ENCODE results near the gene SGMS1. TPM values are rescaled to one million over a fixed set of nuclear protein-coding genes. Genes with fewer than 3 reads are reported as not detected.
"Not testable (repeated sequence)": the region's sequence is repeated elsewhere in the genome, so short reads cannot be mapped to it uniquely, and the experiment has no call there.

Gene SGMS1
- total RNA-seq = 10 to 100 TPM; 63.2 to 90.9 TPM
- polyA plus RNA-seq (ENCODE audit: insufficient read depth, low read depth, low replicate concordance) = 30.6 TPM
- long read RNA-seq, donor 1, partial matches to known transcripts = 0 of 5 reads
- long read RNA-seq, donor 1, other reads (novel, unspliced or antisense) = 0 of 5 reads
- long read RNA-seq, donor 2, partial matches to known transcripts = 0 of 2 reads
- long read RNA-seq, donor 2, other reads (novel, unspliced or antisense) = 0 of 2 reads

DNA sequence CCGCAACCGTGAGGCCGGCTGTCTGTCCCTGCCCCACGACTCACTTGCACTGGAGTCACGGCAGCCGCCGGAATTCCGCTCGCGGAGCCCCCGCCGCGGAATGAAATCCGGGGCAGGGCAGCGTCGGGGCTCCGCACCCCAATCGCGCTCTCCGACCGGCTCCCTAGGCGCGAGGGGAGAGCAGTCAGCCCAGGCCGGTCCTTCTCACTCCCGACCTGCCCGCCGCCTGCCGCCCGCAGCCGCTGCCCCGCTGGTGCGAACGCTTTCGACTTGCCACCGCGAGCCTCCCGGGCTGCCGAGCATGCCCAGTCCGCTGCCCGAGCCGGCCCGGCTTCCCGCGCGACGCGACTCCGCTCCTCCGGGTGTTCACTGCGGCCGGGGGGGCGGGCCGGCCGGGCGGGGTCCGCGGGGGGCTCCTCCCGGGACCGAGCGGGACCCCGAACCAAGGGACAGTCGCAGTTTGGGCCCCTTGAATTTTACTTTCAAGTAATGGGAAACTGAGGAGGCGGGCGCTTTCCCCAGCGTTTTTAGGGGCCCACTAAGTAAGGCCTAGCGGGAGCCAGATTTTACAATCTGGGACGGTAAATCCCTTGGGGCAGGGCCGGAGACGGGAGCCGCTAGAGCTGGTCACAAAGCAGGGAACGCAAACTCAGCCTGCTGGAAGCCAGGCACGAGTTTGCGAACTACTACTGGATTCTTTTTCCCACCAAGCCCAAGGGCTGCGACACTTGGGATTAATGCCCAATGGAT lies at the start of gene SGMS1:
Gene SGMS1, minus strand, starts transcription at position 294 of the 750 bp plus-strand sequence. CDS start 279,842 bp downstream, outside the sequence.
- Histone ChIP-seq H3K27me3 (no peaks in the 10 kb centered on the region), H3K4me1 (peaks cover 6% of the 10 kb centered on the region), H3K27ac (peak within 1 kb of the TSS; percentile 99 to 100), H3K9me3 (no peaks in the 10 kb centered on the region), H3K4me3 (peak within 1 kb of the TSS; percentile 79 to 96), H3K36me3 (ENCODE audit: low read depth, missing control alignments) (no peaks in the 10 kb centered on the region)
- DNase-seq = peak; percentile 79
- no peak for TF ChIP-seq POLR2A (IDR thresholded peaks at IDR 0.05)
- TF ChIP-seq, protein P1, sequence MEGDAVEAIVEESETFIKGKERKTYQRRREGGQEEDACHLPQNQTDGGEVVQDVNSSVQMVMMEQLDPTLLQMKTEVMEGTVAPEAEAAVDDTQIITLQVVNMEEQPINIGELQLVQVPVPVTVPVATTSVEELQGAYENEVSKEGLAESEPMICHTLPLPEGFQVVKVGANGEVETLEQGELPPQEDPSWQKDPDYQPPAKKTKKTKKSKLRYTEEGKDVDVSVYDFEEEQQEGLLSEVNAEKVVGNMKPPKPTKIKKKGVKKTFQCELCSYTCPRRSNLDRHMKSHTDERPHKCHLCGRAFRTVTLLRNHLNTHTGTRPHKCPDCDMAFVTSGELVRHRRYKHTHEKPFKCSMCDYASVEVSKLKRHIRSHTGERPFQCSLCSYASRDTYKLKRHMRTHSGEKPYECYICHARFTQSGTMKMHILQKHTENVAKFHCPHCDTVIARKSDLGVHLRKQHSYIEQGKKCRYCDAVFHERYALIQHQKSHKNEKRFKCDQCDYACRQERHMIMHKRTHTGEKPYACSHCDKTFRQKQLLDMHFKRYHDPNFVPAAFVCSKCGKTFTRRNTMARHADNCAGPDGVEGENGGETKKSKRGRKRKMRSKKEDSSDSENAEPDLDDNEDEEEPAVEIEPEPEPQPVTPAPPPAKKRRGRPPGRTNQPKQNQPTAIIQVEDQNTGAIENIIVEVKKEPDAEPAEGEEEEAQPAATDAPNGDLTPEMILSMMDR (IDR thresholded peaks at IDR 0.05) = no peak
- intact Hi-C loops (cut with DNase I; ENCODE audit: low total_unique reads) = loop anchor here (10.0 kb wide), 1 partner anchor 209 kb away; no protein-coding TSS in a partner anchor
- WGBS, 2 donors = 0% methylated on average over 8 to 60 of the region's 74 CpGs

DNA sequence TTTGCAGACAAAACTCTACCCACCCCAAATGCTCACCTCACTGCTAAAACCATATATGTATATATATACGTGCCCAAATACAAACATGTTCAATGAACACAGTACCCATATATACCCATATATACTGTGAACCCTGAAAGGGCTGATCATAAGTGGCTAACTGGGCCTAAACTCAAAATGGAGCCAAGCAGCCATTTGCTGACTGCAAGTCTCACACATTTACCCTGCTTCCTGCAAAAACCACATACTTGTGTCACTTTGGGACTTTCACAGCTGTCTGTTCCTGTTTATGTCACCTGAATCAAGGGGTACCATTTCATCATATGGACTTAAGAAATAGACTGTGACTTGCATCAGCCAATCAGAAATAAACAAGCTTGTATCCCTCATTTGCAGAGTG lies 48.4 kb upstream of the SGMS1 start:
- H3K4me3 ChIP-seq; H3K27ac ChIP-seq; H3K9me3 ChIP-seq; H3K36me3 ChIP-seq (ENCODE audit: low read depth, missing control alignments); H3K27me3 ChIP-seq; DNase-seq; intact Hi-C loops (cut with DNase I; ENCODE audit: low total_unique reads); H3K4me1 ChIP-seq: not testable (repeated sequence)
- 87 to 88% methylated on average over 1 of the region's 1 CpG for WGBS, 2 donors

DNA sequence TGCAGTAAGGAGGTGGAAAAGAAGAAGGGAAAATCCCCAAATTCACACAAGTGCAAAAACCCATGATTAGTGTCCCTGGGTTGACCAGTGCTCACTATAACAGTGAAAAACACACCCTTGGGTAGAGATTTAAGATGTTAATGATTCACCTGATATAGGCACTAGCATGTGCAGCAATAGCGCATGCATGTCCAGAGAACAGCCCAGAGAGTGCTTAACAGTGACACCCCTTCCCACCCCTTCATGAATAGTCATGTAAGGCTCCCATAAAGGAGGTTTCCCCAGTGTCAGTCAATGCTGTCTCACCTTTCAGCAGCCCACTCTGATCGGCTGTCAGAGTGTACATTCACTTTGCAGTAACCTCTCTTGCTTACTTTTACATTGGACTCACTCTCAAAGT lies 47.9 kb upstream of the SGMS1 start:
- H3K27ac ChIP-seq; DNase-seq; H3K4me1 ChIP-seq; H3K36me3 ChIP-seq (ENCODE audit: low read depth, missing control alignments); intact Hi-C loops (cut with DNase I; ENCODE audit: low total_unique reads); H3K9me3 ChIP-seq; H3K27me3 ChIP-seq; H3K4me3 ChIP-seq: not testable (repeated sequence)
- WGBS, 2 donors = 90 to 100% methylated on average over 2 of the region's 2 CpGs

GRCh38 chr10:50669957-50670356 lies 46.2 kb upstream of the SGMS1 start:
- H3K36me3 ChIP-seq (ENCODE audit: low read depth, missing control alignments); DNase-seq; intact Hi-C loops (cut with DNase I; ENCODE audit: low total_unique reads); H3K4me3 ChIP-seq; H3K9me3 ChIP-seq; H3K4me1 ChIP-seq; H3K27me3 ChIP-seq; H3K27ac ChIP-seq: not testable (repeated sequence)
- 95 to 98% methylated on average over 2 to 5 of the region's 6 CpGs for WGBS, 2 donors

DNA sequence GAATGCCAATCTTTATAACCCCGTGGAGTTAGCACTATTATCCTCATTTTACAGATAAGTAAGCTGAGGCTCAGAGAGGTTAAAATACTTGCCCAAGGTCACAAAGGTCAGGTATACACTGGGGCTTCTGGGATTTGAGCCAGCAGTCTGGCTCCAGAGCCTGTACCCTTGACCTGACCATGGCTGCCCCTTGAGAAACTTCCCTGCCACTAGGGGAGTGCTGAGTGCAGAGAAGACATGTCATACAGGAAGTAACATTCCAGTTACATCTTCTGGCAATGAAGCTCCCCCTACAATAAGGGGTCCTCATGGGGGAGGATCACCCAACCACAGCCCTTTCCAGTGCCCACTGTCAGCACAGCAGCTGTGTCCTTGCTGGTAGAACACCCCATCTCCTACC lies 43.6 kb upstream of the SGMS1 start:
- WGBS, 2 donors = 36 to 50% methylated on average over 1 of the region's 1 CpG
- H3K4me1 ChIP-seq; H3K9me3 ChIP-seq; H3K4me3 ChIP-seq; H3K36me3 ChIP-seq (ENCODE audit: low read depth, missing control alignments); H3K27ac ChIP-seq; DNase-seq; H3K27me3 ChIP-seq; intact Hi-C loops (cut with DNase I; ENCODE audit: low total_unique reads): not testable (repeated sequence)

- H3K27ac ChIP-seq; H3K4me1 ChIP-seq; DNase-seq; intact Hi-C loops (cut with DNase I; ENCODE audit: low total_unique reads); H3K4me3 ChIP-seq; H3K27me3 ChIP-seq; H3K36me3 ChIP-seq (ENCODE audit: low read depth, missing control alignments); H3K9me3 ChIP-seq: not testable (repeated sequence)
- WGBS, 2 donors = 87 to 92% methylated on average over 5 of the region's 5 CpGs
Measured at GRCh38 chr10:50662420-50662819, 38.7 kb upstream of the SGMS1 start.

- H3K9me3 ChIP-seq; H3K27me3 ChIP-seq; H3K4me1 ChIP-seq; DNase-seq; H3K36me3 ChIP-seq (ENCODE audit: low read depth, missing control alignments); H3K27ac ChIP-seq; intact Hi-C loops (cut with DNase I; ENCODE audit: low total_unique reads); H3K4me3 ChIP-seq: not testable (repeated sequence)
- WGBS, 2 donors = 93% methylated on average over 4 of the region's 4 CpGs
Measured at GRCh38 chr10:50661563-50661962, 37.8 kb upstream of the SGMS1 start.

GRCh38 chr10:50659865-50660730 lies 36.3 kb upstream of the SGMS1 start:
- WGBS, 2 donors = 61 to 63% methylated on average over 23 to 32 of the region's 32 CpGs
- H3K27ac ChIP-seq; H3K36me3 ChIP-seq (ENCODE audit: low read depth, missing control alignments); intact Hi-C loops (cut with DNase I; ENCODE audit: low total_unique reads); H3K27me3 ChIP-seq; DNase-seq; H3K4me1 ChIP-seq; H3K4me3 ChIP-seq; H3K9me3 ChIP-seq: not testable (repeated sequence)

- H3K4me3 ChIP-seq; intact Hi-C loops (cut with DNase I; ENCODE audit: low total_unique reads): not testable (repeated sequence)
- WGBS, 2 donors = 89% methylated on average over 23 to 35 of the region's 35 CpGs
Measured at GRCh38 chr10:50659016-50659864, 35.5 kb upstream of the SGMS1 start.

More at GRCh38 chr10:50659016-50659864, 35.5 kb upstream of the SGMS1 start:
- H3K4me1 ChIP-seq; H3K36me3 ChIP-seq (ENCODE audit: low read depth, missing control alignments); H3K9me3 ChIP-seq; H3K27me3 ChIP-seq; DNase-seq; H3K27ac ChIP-seq: not testable (repeated sequence)

Data from testis (tissue), 5 donors.